Heart right ventricle (tissue), 16 donors: ENCODE results near the gene FGF18. TPM values are rescaled to one million over a fixed set of nuclear protein-coding genes. Genes with fewer than 3 reads are reported as not detected.
"Not testable (repeated sequence)": the region's sequence is repeated elsewhere in the genome, so short reads cannot be mapped to it uniquely, and the experiment has no call there.

Source experiments
- ATAC-seq, 8 donors: fragments of 200-7000 bp; cut with Tn5 transposase; one replicate each; pipeline ENCODE4 v1.9.1; 2020; ENCODE audit warnings: mild to moderate bottlenecking in 8 of 8, moderate library complexity in 8 of 8, moderate number of reproducible peaks in 1 of 8
- DNase-seq, 2 donors: peaks; one replicate each; pipeline ENCODE4 v3.0.0-alpha.2; 2020
- H3K27ac ChIP-seq, 10 donors: fragments of 200-600 bp; sonication (generic) in 2 of 10; one replicate each; pipeline versions ENCODE4 v1.5.0 to v1.8.0; 2020 to 2022; ENCODE audit warnings: mild to moderate bottlenecking in 3 of 10
- H3K27me3 ChIP-seq, 7 donors: fragments of 200-600 bp; one replicate each; pipeline ENCODE4 v1.8.0; 2021 to 2022; ENCODE audit warnings: mild to moderate bottlenecking in 2 of 7
- H3K36me3 ChIP-seq, 9 donors: fragments of 200-600 bp; sonication (generic) in 1 of 9; one replicate each; pipeline versions ENCODE4 v1.5.0 to v1.8.0; 2020 to 2022; ENCODE audit warnings: mild to moderate bottlenecking in 2 of 9
- H3K4me1 ChIP-seq, 9 donors: fragments of 200-600 bp; sonication (generic) in 1 of 9; one replicate each; pipeline versions ENCODE4 v1.5.0 to v1.8.0; 2020 to 2022; ENCODE audit warnings: mild to moderate bottlenecking in 4 of 9
- H3K4me3 ChIP-seq, 10 donors: fragments of 200-600 bp; sonication (generic) in 2 of 10; one replicate each; pipeline versions ENCODE4 v1.5.0 to v1.8.0; 2020 to 2022; ENCODE audit warnings: mild to moderate bottlenecking in 7 of 10, moderate library complexity in 2 of 10
- H3K9me3 ChIP-seq, 11 donors: fragments of 200-600 bp in 10 of 11; sonication (generic) in 2 of 11; one replicate each; pipeline versions ENCODE4 v1.5.0 to v1.8.0; 2013 to 2022; ENCODE audit warnings: mild to moderate bottlenecking in 2 of 11, control low read depth in 1 of 11, moderate library complexity in 1 of 11
- CTCF ChIP-seq, 9 donors: fragments of 200-600 bp; sonication (generic) in 2 of 9; IDR thresholded peaks; one replicate each; pipeline versions ENCODE4 v1.5.0 to v1.8.0; 2021 to 2022; ENCODE audit warnings: antibody characterized with exemption in 9 of 9, mild to moderate bottlenecking in 5 of 9, moderate library complexity in 1 of 9
- WGBS, 2 donors: extraction: QIAGEN DNeasy Blood & Tissue Kit; methylation state at CpG; one replicate each; pipeline ENCODE4 v1.1.7; 2013; ENCODE audit warnings: inconsistent platforms in 1 of 2; 5-methylcytosine and 5-hydroxymethylcytosine counted together
- intact Hi-C, 10 donors: fragments of 100-400 bp; cut with DNase I; formaldehyde crosslinking; loops; one replicate each; pipeline versions ENCODE4 v1.11.1 to v1.14.2; 2022
- polyA plus RNA-seq, 2 donors: library from polyadenylated mRNA; stranded (reverse); fragments of 200-250 nt; gene quantifications; one replicate each; pipeline ENCODE4 v1.2.3, GENCODE V29; 2013
- total RNA-seq, 10 donors: library from RNA; stranded (reverse); fragmentation: NEBNext Ultra II Directional in 3 of 10; extraction: Animal tissue kit (Norgen Biotek cat#: 25700) in 3 of 10; gene quantifications; one replicate each; pipeline versions ENCODE4 v1.2.1 to v1.2.4, GENCODE V29; 2021 to 2023
- donor health status: Arrhythmogenic right ventricular cardiomyopathy.
- donor health status: ischemic (EF 13 %, LVEDD 7.1; RV severe dilation, severe dysfunction).
- donor health status: healthy with polysubstance abuse.
- donor health status: DM: no; HTN: yes; CAD: no.
- donor health status: DM: no; HTN: no; CAD: no.
- donor health status: ischemic (EF 25% LVEDD 6.9; RV normal size, moderate dysfunction).
- donor health status: ischemic (EF 25% LVEDD 5.7; RV mildly dilated, moderate dysfunction).
- donor health status: healthy.
- donor health status: DM: yes; HTN: yes; CAD: no.
- donor health status: Ischemic cardiomyopathy.
- donor health status: ischemic (EF 35%, LVEDD 5.7; RV mildly dilated, moderate dysfunction).
- donor health status: nonischemic (EF 11% LVEDD 7.7; RV severe dilation, severe dysfunction).
- donor health status: DM: yes; HTN: yes; CAD: no.
- donor health status: PGD.
- donor health status: ischemic (EF 29% LVEDD 5.4; RV normal size, mild dysfunction).
- donor health status: nonischemic (EF 23%, LVEDD 6.1; RV moderate dilation, normal function).

FGF18 gene
- total and polyA plus RNA-seq, 12 donors: 1.7 to 39.2 (median 13.7) TPM

DNA sequence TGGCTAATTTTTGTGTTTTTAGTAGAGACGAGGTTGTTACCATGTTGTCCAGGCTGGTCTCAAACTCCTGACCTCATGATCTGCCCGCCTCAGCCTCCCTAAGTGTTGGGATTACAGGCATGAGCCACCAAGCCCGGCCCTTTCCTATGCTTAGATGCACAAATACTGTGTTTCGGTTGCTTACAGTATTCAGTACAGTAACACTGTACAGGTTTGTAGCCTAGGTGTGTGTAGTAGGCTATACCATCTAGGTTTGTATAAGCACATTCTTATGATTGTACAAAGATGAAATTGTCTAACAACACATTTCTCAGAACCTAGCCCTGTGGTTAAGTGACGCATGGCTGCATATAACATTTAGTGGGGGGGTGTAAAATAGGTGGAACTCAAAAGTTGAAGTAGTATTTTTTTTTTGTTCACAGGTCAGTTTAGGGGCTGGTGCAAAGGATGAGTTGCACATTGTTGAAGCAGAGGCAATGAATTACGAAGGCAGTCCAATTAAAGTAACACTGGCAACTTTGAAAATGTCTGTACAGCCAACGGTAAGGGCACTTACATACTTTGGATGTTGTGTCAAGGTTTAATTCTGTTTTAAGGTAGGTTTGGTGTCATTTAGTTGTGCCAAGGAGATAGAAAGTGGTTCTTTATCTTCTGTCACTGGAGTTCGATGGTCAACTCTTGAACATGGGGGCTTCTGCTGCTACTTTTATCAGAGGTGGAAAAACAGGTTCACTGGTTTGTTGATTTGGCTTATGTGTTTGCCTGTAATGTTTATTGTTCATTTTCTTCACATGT is 28.4 kb upstream of the FGF18 start:
- intact Hi-C loops: no loop called here
- Histone ChIP-seq H3K4me1 (peaks cover 0 to 56% (median 42%) of the 10 kb centered on the region in 9 donors), H3K4me3 (peak overlapping the region in 2 of 10 donors; percentile 78 to 81), H3K9me3 (no peaks in the 10 kb centered on the region), H3K27ac (peak overlapping the region in 4 of 10 donors; percentile 21 to 51 (median 38)), H3K27me3 (no peaks in the 10 kb centered on the region), H3K36me3 (peaks cover 0 to 61% (median 13%) of the 10 kb centered on the region in 9 donors)
- no peak for TF ChIP-seq CTCF (IDR thresholded peaks at IDR 0.05)
- 64 to 65% methylated on average over 8 of the region's 8 CpGs for WGBS, 2 donors
- no peak for ATAC-seq
- no peak for DNase-seq

DNA sequence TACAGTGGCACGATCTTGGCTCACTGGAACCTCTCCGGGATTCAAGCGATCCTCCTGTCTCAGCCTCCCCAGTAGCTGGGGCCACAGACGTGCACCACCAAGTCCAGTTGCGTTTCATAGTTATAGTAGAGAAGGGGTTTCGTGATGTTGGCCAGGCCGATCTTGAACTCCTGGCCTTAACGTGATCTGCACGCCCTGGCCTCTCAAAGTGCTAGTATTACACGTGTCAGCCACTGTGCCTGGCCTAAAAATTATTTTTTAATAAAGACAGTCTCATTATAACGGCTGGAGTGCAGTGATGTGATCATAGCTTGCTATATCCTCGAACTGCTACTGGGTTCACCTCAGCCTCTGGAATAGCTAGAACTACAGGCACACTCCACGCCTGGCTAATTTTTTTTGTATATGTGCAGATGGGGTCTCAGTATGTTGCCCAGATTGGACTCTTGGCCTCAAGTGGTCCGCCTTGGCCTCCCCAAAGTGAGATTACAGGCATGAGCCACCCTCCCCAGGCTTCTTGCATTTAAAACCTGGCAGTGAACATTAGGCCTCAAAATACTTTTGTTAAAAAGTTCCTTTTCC is 27.4 kb upstream of the FGF18 start:
- peaks cover 0 to 61% (median 47%) of the 10 kb centered on the region in 9 donors for H3K4me1 ChIP-seq
- no peaks in the 10 kb centered on the region for H3K27me3 ChIP-seq
- 83 to 84% methylated on average over 14 of the region's 14 CpGs for WGBS, 2 donors
- no peak for TF ChIP-seq CTCF (IDR thresholded peaks at IDR 0.05)
- DNase-seq (no peak), ATAC-seq (no peak)
- H3K9me3 ChIP-seq: no peaks in the 10 kb centered on the region
- intact Hi-C loops: no loop called here
- H3K36me3 ChIP-seq: peaks cover 0 to 71% (median 13%) of the 10 kb centered on the region in 9 donors
- H3K27ac ChIP-seq: peak overlapping the region in 1 of 10 donors; percentile 46
- no peak overlapping the region for H3K4me3 ChIP-seq

DNA sequence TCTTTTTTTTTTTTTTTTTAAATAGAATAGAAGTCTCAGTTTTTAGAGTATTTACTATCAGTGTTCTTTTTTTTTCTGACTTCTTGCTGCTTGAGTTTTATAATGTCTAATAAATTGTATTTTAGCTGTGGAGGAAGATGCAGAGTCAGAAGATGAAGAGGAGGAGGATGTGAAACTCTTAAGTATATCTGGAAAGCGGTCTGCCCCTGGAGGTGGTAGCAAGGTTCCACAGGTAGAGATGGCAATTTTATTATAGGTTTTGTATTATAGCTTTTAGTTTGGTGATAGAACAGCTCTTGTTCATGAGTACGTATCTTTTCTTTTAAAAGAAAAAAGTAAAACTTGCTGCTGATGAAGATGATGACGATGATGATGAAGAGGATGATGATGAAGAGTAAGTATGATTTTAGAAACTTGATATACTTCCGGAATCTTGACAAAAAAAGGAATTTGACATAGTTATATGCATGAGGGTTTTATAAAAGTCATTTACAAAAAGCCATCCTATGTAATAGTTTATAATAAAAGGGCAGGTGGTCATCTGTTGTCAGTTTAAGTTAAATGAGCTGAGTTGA is 26.8 kb upstream of the FGF18 start:
- Histone ChIP-seq H3K27ac (no peak overlapping the region), H3K27me3 (no peaks in the 10 kb centered on the region), H3K4me1 (peaks cover 0 to 67% (median 53%) of the 10 kb centered on the region in 9 donors), H3K4me3 (no peak overlapping the region), H3K9me3 (no peaks in the 10 kb centered on the region), H3K36me3 (peaks cover 0 to 76% (median 13%) of the 10 kb centered on the region in 9 donors)
- ATAC-seq (no peak), DNase-seq (no peak)
- WGBS, 2 donors: 93% methylated on average over 4 of the region's 4 CpGs
- intact Hi-C loops: no loop called here
- no peak for TF ChIP-seq CTCF (IDR thresholded peaks at IDR 0.05)

GRCh38 chr5:171395042-171395441 is 24.4 kb upstream of the FGF18 start:
- Histone ChIP-seq H3K4me3 (no peak overlapping the region), H3K27ac (no peak overlapping the region), H3K36me3 (peaks cover 0 to 100% (median 13%) of the 10 kb centered on the region in 9 donors), H3K9me3 (no peaks in the 10 kb centered on the region), H3K4me1 (peaks cover 0 to 69% (median 46%) of the 10 kb centered on the region in 9 donors), H3K27me3 (no peaks in the 10 kb centered on the region)
- no peak for TF ChIP-seq CTCF (IDR thresholded peaks at IDR 0.05)
- intact Hi-C loops: no loop called here
- WGBS, 2 donors: 95 to 99% methylated on average over 7 of the region's 7 CpGs
- no peak for DNase-seq
- no peak for ATAC-seq

- H3K4me3 ChIP-seq, DNase-seq, H3K27ac ChIP-seq, ATAC-seq, intact Hi-C loops, H3K27me3 ChIP-seq, H3K9me3 ChIP-seq: not testable (repeated sequence)
- Histone ChIP-seq H3K36me3 (peaks cover 0 to 100% (median 27%) of the 10 kb centered on the region in 9 donors), H3K4me1 (peaks cover 0 to 54% (median 32%) of the 10 kb centered on the region in 9 donors)
- WGBS, 2 donors: 86 to 88% methylated on average over 11 of the region's 11 CpGs
These were observed 22.9 kb upstream of the FGF18 start for GRCh38 chr5:171396583-171396982.
